Measurements from ENCODE around the gene EPN2.

Gene EPN2

GRCh38 chr17:19332371-19333131 lies 95.4 kb downstream of the EPN2 start:
- no peak for DNase-seq

GRCh38 chr17:19333132-19333440 lies 95.9 kb downstream of the EPN2 start:
- DNase-seq, result no peak

GRCh38 chr17:19333736-19334290 lies 96.6 kb downstream of the EPN2 start:
- DNase-seq, result no peak

- DNase-seq, result no peak
These were observed 97.2 kb downstream of the EPN2 start for GRCh38 chr17:19334331-19334730.

GRCh38 chr17:19335951-19336631 lies 98.9 kb downstream of the EPN2 start:
- DNase-seq, result no peak

- DNase-seq, result no peak
These were observed 100.0 kb downstream of the EPN2 start for GRCh38 chr17:19336938-19337711.

GRCh38 chr17:19337712-19338023 lies 100.5 kb downstream of the EPN2 start:
- DNase-seq, result no peak

GRCh38 chr17:19338031-19338990 lies 101.1 kb downstream of the EPN2 start:
- no peak for DNase-seq

- DNase-seq, result peak; percentile 47
These were observed 102.2 kb downstream of the EPN2 start for GRCh38 chr17:19339341-19339815.

GRCh38 chr17:19341211-19341631 lies 104.1 kb downstream of the EPN2 start:
- no peak for DNase-seq

- DNase-seq, result no peak
These were observed 104.8 kb downstream of the EPN2 start for GRCh38 chr17:19341641-19342610.

- DNase-seq, result no peak
These were observed 105.6 kb downstream of the EPN2 start for GRCh38 chr17:19342611-19343255.

GRCh38 chr17:19343256-19343630 lies 106.1 kb downstream of the EPN2 start:
- DNase-seq, result no peak

- DNase-seq, result no peak
These were observed 106.5 kb downstream of the EPN2 start for GRCh38 chr17:19343671-19344151.

GRCh38 chr17:19344311-19345066 lies 107.3 kb downstream of the EPN2 start:
- DNase-seq, result no peak

GRCh38 chr17:19345067-19345460 lies 107.9 kb downstream of the EPN2 start:
- DNase-seq, result no peak

GRCh38 chr17:19345486-19346350 lies 108.6 kb downstream of the EPN2 start:
- DNase-seq, result no peak
